Breast epithelium (tissue), 4 donors: ENCODE data around the gene DCLRE1C. TPM values are rescaled to one million over a fixed set of nuclear protein-coding genes. Genes with fewer than 3 reads are reported as not detected.
A peak's percentile ranks its signal among the peaks of the same experiment; 100 is the strongest.
"Not testable (repeated sequence)": the region's sequence is repeated elsewhere in the genome, so short reads cannot be mapped to it uniquely, and the experiment has no call there.

Source experiments
- DNase-seq, 2 donors: peaks; one replicate each; pipeline ENCODE4 v3.0.0-alpha.2; 2019; ENCODE audit warnings: low spot score in 2 of 2
- H3K27ac ChIP-seq, 2 donors: fragments of 200-600 bp; sonication (generic) in 1 of 2; one replicate each; pipeline ENCODE4 v1.5.1; 2016 to 2019; ENCODE audit warnings: mild to moderate bottlenecking in 1 of 2
- H3K27me3 ChIP-seq, 2 donors: fragments of 200-600 bp; sonication (generic) in 1 of 2; one replicate each; pipeline versions ENCODE4 v1.5.1 to v1.6.0; 2017 to 2019; ENCODE audit warnings: control low read depth in 1 of 2, mild to moderate bottlenecking in 1 of 2
- H3K36me3 ChIP-seq: fragments of 200-600 bp; one replicate; pipeline ENCODE4 v1.5.1; 2019
- H3K4me1 ChIP-seq, 2 donors: fragments of 200-600 bp; sonication (generic); one replicate each; pipeline ENCODE4 v1.5.1; 2016 to 2019; ENCODE audit warnings: control low read depth in 1 of 2
- H3K4me3 ChIP-seq, 3 donors: fragments of 200-600 bp; sonication (generic); 1 replicate in 2 of 3; 2 replicates in 1 of 3; pipeline ENCODE4 v1.5.1; 2016 to 2019; ENCODE audit warnings: mild to moderate bottlenecking in 3 of 3, moderate library complexity in 2 of 3
- H3K9me3 ChIP-seq, 2 donors: fragments of 200-600 bp; sonication (generic) in 1 of 2; one replicate each; pipeline ENCODE4 v1.5.1; 2016 to 2019; ENCODE audit warnings: control low read depth in 1 of 2
- CTCF ChIP-seq, 3 donors: fragments of 450-650 bp; IDR thresholded peaks; one replicate each; pipeline ENCODE4 v1.5.1; 2016 to 2017; ENCODE audit warnings: antibody characterized with exemption in 3 of 3, mild to moderate bottlenecking in 3 of 3, moderate library complexity in 3 of 3
- POLR2A ChIP-seq: fragments of 450-650 bp; IDR thresholded peaks from one replicate; pipeline ENCODE4 v1.6.1; 2016; ENCODE audit warnings: antibody characterized with exemption, mild to moderate bottlenecking, moderate library complexity
- POLR2AphosphoS5 ChIP-seq, 3 donors: sonication (generic); formaldehyde crosslinking; IDR thresholded peaks; one replicate each; pipeline ENCODE4 v1.6.1; 2017; ENCODE audit warnings: antibody characterized with exemption in 3 of 3
- intact Hi-C: fragments of 100-400 bp; cut with DNase I; formaldehyde crosslinking; loops from one replicate; pipeline ENCODE4 v1.15.1; 2023; ENCODE audit warnings: low total_unique reads
- total RNA-seq, 3 donors: library from RNA; depleted of rRNA; stranded (reverse); fragments of >200 nt; gene quantifications; one replicate each; pipeline ENCODE4 v1.1.0, GENCODE V29; 2016

Gene DCLRE1C
- total RNA-seq, 3 donors from 2014 or later, result 8.3 to 21.2 (median 10.8) TPM

- Histone ChIP-seq H3K4me3 (peak overlapping the region; percentile 84 to 94 (median 84)), H3K36me3 (no peaks in the 10 kb centered on the region), H3K4me1 (no peaks in the 10 kb centered on the region), H3K27me3 (no peaks in the 10 kb centered on the region), H3K27ac (peak overlapping the region; percentile 91 to 96), H3K9me3 (no peaks in the 10 kb centered on the region)
- intact Hi-C loops, result no loop called here
- DNase-seq, result peak in 1 of 2 donors; percentile 18
- TF ChIP-seq POLR2A (no peak), CTCF (IDR thresholded peaks at IDR 0.05) (no peak), POLR2AphosphoS5 (IDR thresholded peaks at IDR 0.05) (no peak)
Observed at GRCh38 chr10:14879124-14879927, 74.6 kb downstream of the DCLRE1C start.

- TF ChIP-seq CTCF (IDR thresholded peaks at IDR 0.05) (no peak), POLR2AphosphoS5 (IDR thresholded peaks at IDR 0.05) (peak; percentile 68 to 78 (median 72))
- H3K4me1 ChIP-seq, result no peaks in the 10 kb centered on the region
- intact Hi-C loops, result no loop called here
- no peaks in the 10 kb centered on the region for H3K9me3 ChIP-seq
- no peaks in the 10 kb centered on the region for H3K36me3 ChIP-seq
- H3K27ac ChIP-seq, result peak within 1 kb of the TSS; percentile 91 to 96
- DNase-seq, result peak; percentile 94 to 95
- no peaks in the 10 kb centered on the region for H3K27me3 ChIP-seq
- H3K4me3 ChIP-seq, result peak within 1 kb of the TSS; percentile 84 to 94 (median 84)
Observed at GRCh38 chr10:14878266-14879123, 75.4 kb downstream of the DCLRE1C start, which contains the start of gene SUV39H2. TSS of gene SUV39H2 (plus strand) at chr10:14878866. CDS start at chr10:14878889, 23 bp downstream.

GRCh38 chr10:14876764-14877163, 77.1 kb downstream of the DCLRE1C start:
- Histone ChIP-seq H3K27me3 (no peaks in the 10 kb centered on the region), H3K36me3 (no peaks in the 10 kb centered on the region), H3K9me3 (no peaks in the 10 kb centered on the region), H3K27ac (no peak overlapping the region), H3K4me1 (no peaks in the 10 kb centered on the region), H3K4me3 (peak overlapping the region in 1 of 3 donors; percentile 84)
- intact Hi-C loops, result no loop called here
- no peak for DNase-seq
- no peak for TF ChIP-seq POLR2A
- no peak for TF ChIP-seq CTCF (IDR thresholded peaks at IDR 0.05)
- no peak for TF ChIP-seq POLR2AphosphoS5 (IDR thresholded peaks at IDR 0.05)

GRCh38 chr10:14875941-14876340, 78.0 kb downstream of the DCLRE1C start:
- Histone ChIP-seq H3K27ac (no peak overlapping the region), H3K4me3 (no peak overlapping the region), H3K27me3 (no peaks in the 10 kb centered on the region), H3K4me1 (no peaks in the 10 kb centered on the region), H3K9me3 (no peaks in the 10 kb centered on the region), H3K36me3 (no peaks in the 10 kb centered on the region)
- intact Hi-C loops, result no loop called here
- DNase-seq, result no peak
- TF ChIP-seq POLR2A, result no peak
- no peak for TF ChIP-seq POLR2AphosphoS5 (IDR thresholded peaks at IDR 0.05)

- Histone ChIP-seq H3K9me3 (no peaks in the 10 kb centered on the region), H3K4me3 (no peak overlapping the region), H3K27ac (no peak overlapping the region), H3K4me1 (no peaks in the 10 kb centered on the region), H3K36me3 (peaks cover 3% of the 10 kb centered on the region), H3K27me3 (no peaks in the 10 kb centered on the region)
- no peak for DNase-seq
- TF ChIP-seq CTCF (IDR thresholded peaks at IDR 0.05), result no peak
- no peak for TF ChIP-seq POLR2A
- no peak for TF ChIP-seq POLR2AphosphoS5 (IDR thresholded peaks at IDR 0.05)
- intact Hi-C loops, result no loop called here
Observed at GRCh38 chr10:14873090-14873760, 80.7 kb downstream of the DCLRE1C start.

- H3K27me3 ChIP-seq, DNase-seq, H3K27ac ChIP-seq, H3K9me3 ChIP-seq, H3K4me1 ChIP-seq, H3K4me3 ChIP-seq, intact Hi-C loops: not testable (repeated sequence)
- H3K36me3 ChIP-seq, result peaks cover 10% of the 10 kb centered on the region
Observed at GRCh38 chr10:14864871-14865270, 89.0 kb downstream of the DCLRE1C start.

GRCh38 chr10:14864466-14864865, 89.4 kb downstream of the DCLRE1C start:
- H3K9me3 ChIP-seq, H3K4me3 ChIP-seq, H3K4me1 ChIP-seq, intact Hi-C loops, H3K27me3 ChIP-seq, DNase-seq, H3K27ac ChIP-seq: not testable (repeated sequence)
- H3K36me3 ChIP-seq, result peaks cover 10% of the 10 kb centered on the region
